IMR-90 (cell line): ENCODE data around the gene CACNB3. TPM values are rescaled to one million over a fixed set of nuclear protein-coding genes. Genes with fewer than 3 reads are reported as not detected.

Experiments
- ATAC-seq: fragments of 200-7000 bp; cut with Tn5 transposase; 2 replicates; pipeline ENCODE4 v1.9.1; 2020; ENCODE audit warnings: low read depth, mild to moderate bottlenecking, moderate library complexity
- BruUV-seq: library from RNA; stranded (reverse); fragments of 400-500 nt; replicated peaks from 2 replicates; lab custom pipeline; 2021; lab: Mats Ljungman, UMichigan
- CTCF ChIA-PET: fragments of 300-600 bp; formaldehyde crosslinking; extraction: SDS; loops from one replicate; lab custom pipeline; 2021; ENCODE audit warnings: antibody characterized with exemption; lab: Yijun Ruan, JAX
- POLR2A ChIA-PET: fragments of 300-600 bp; sonication (Branson Sonifier 250); formaldehyde crosslinking; loops from one replicate; lab custom pipeline; 2022; ENCODE audit warnings: antibody characterized with exemption; ENCODE audit not compliant: unreplicated experiment; lab: Charles Lee
- DNase-seq: peaks from one replicate; pipeline ENCODE4 v3.0.0; 2013
- H2AFZ ChIP-seq: replicated peaks from 2 replicates; pipeline ENCODE3; 2013; ENCODE audit warnings: low read length, mild to moderate bottlenecking; ENCODE audit not compliant: poor library complexity
- H2AK5ac ChIP-seq: 2 replicates; pipeline ENCODE4 v1.6.1; 2013; ENCODE audit warnings: low read depth, low read length, inconsistent platforms
- H2AK9ac ChIP-seq: replicated peaks from 2 replicates; pipeline ENCODE3; 2013; ENCODE audit warnings: mild to moderate bottlenecking, low read depth, low read length, moderate library complexity; ENCODE audit not compliant: poor library complexity
- H2BK120ac ChIP-seq: 2 replicates; pipeline ENCODE4 v1.6.1; 2013; ENCODE audit warnings: low read depth, low read length, inconsistent platforms
- H2BK15ac ChIP-seq: 3 replicates; pipeline ENCODE4 v1.6.1; 2013; ENCODE audit warnings: low read depth, low read length, inconsistent platforms
- H2BK20ac ChIP-seq: 2 replicates; pipeline ENCODE4 v1.6.1; 2013; ENCODE audit warnings: low read depth, mild to moderate bottlenecking, inconsistent platforms, low read length, moderate library complexity
- H2BK5ac ChIP-seq: 2 replicates; pipeline ENCODE4 v1.6.1; 2013; ENCODE audit warnings: mild to moderate bottlenecking, low read depth, low read length, inconsistent platforms; ENCODE audit not compliant: poor library complexity, severe bottlenecking
- H3K14ac ChIP-seq: replicated peaks from 2 replicates; pipeline ENCODE4 v1.6.1; 2013; ENCODE audit warnings: low read depth, low read length, inconsistent platforms
- H3K18ac ChIP-seq: 2 replicates; pipeline ENCODE4 v1.6.1; 2013; ENCODE audit warnings: low read depth, low read length, control low read depth
- H3K23ac ChIP-seq: 2 replicates; pipeline ENCODE4 v1.6.1; 2013; ENCODE audit warnings: low read depth, low read length, inconsistent platforms
- H3K27ac ChIP-seq: 2 replicates; pipeline ENCODE4 v1.5.1; 2013; ENCODE audit warnings: mild to moderate bottlenecking, control low read depth, low read length; ENCODE audit not compliant: insufficient read depth
- H3K27me3 ChIP-seq: 2 replicates; pipeline ENCODE4 v1.6.1; 2013; ENCODE audit warnings: low read length; ENCODE audit not compliant: control insufficient read depth, insufficient read depth
- H3K36me3 ChIP-seq: 2 replicates; pipeline ENCODE4 v1.6.1; 2013; ENCODE audit warnings: low read length, mixed read lengths; ENCODE audit not compliant: control insufficient read depth, insufficient read depth
- H3K4ac ChIP-seq: 2 replicates; pipeline ENCODE4 v1.6.1; 2013; ENCODE audit warnings: low read depth, low read length, inconsistent platforms
- H3K4me1 ChIP-seq: 2 replicates; pipeline ENCODE4 v1.6.1; 2013; ENCODE audit warnings: low read length, mixed read lengths; ENCODE audit not compliant: control insufficient read depth, insufficient read depth
- H3K4me2 ChIP-seq: 2 replicates; pipeline ENCODE4 v1.6.1; 2013; ENCODE audit warnings: low read depth, mild to moderate bottlenecking, control low read depth, low read length, moderate library complexity
- H3K4me3 ChIP-seq: 2 replicates; pipeline ENCODE4 v1.5.1; 2013; ENCODE audit warnings: low read depth, mild to moderate bottlenecking, control low read depth, low read length, moderate library complexity; ENCODE audit not compliant: insufficient read depth
- H3K56ac ChIP-seq: 2 replicates; pipeline ENCODE4 v1.6.1; 2013; ENCODE audit warnings: low read length, inconsistent platforms; ENCODE audit not compliant: insufficient read depth; ENCODE audit errors: extremely low read depth
- H3K79me1 ChIP-seq, 2 experiments: 2 replicates each; pipeline ENCODE4 v1.6.1; 2013; ENCODE audit warnings: low read length in 2 of 2, inconsistent platforms in 1 of 2, low read depth in 1 of 2
- H3K9ac ChIP-seq: 2 replicates; pipeline ENCODE4 v1.6.1; 2013; ENCODE audit warnings: low read depth, low read length, control low read depth
- H3K9me1 ChIP-seq: 2 replicates; pipeline ENCODE4 v1.6.1; 2013; ENCODE audit warnings: low read length, inconsistent platforms; ENCODE audit not compliant: insufficient read depth
- H3K9me3 ChIP-seq: 2 replicates; pipeline ENCODE4 v1.6.1; 2013; ENCODE audit warnings: low read length; ENCODE audit not compliant: control insufficient read depth, insufficient read depth
- H4K20me1 ChIP-seq: 2 replicates; pipeline ENCODE4 v1.6.1; 2013; ENCODE audit warnings: low read length, inconsistent platforms; ENCODE audit not compliant: insufficient read depth
- H4K5ac ChIP-seq: 2 replicates; pipeline ENCODE4 v1.6.1; 2013; ENCODE audit warnings: mild to moderate bottlenecking, low read depth, low read length, control low read depth
- H4K8ac ChIP-seq, 2 experiments: 2 replicates each; pipeline ENCODE4 v1.6.1; 2013; ENCODE audit warnings: low read depth in 2 of 2, low read length in 2 of 2, control low read depth in 1 of 2, inconsistent platforms in 1 of 2
- H4K91ac ChIP-seq: 2 replicates; pipeline ENCODE4 v1.6.1; 2013; ENCODE audit warnings: low read depth, low read length, inconsistent platforms; ENCODE audit not compliant: insufficient read depth
- BHLHE40 ChIP-seq: fragments of 150-350 bp; IDR thresholded peaks from 2 replicates; pipeline ENCODE4 v1.6.1; 2016; ENCODE audit warnings: mild to moderate bottlenecking, low read depth, low read length
- CEBPB ChIP-seq: IDR thresholded peaks from 2 replicates; pipeline ENCODE4 v1.6.1; 2012; ENCODE audit warnings: low read depth, low read length, improper control_type of control experiment
- FOS ChIP-seq: fragments of 150-350 bp; IDR thresholded peaks from 2 replicates; pipeline ENCODE4 v1.6.1; 2016; ENCODE audit warnings: low read depth, low read length
- MXI1 ChIP-seq: IDR thresholded peaks from 2 replicates; pipeline ENCODE4 v1.6.1; 2012; ENCODE audit warnings: low read depth, mild to moderate bottlenecking, low read length, moderate library complexity, borderline replicate concordance
- RCOR1 ChIP-seq: IDR thresholded peaks from 2 replicates; pipeline ENCODE4 v1.6.1; 2012; ENCODE audit warnings: mild to moderate bottlenecking, low read length, improper control_type of control experiment; ENCODE audit not compliant: insufficient replicate concordance
- SMC3 ChIP-seq: fragments of 150-350 bp; IDR thresholded peaks from 2 replicates; pipeline ENCODE4 v1.6.1; 2016; ENCODE audit warnings: low read depth, mild to moderate bottlenecking, antibody characterized with exemption, low read length, moderate library complexity
- USF2 ChIP-seq: fragments of 150-350 bp; IDR thresholded peaks from 2 replicates; pipeline ENCODE4 v1.6.1; 2017; ENCODE audit warnings: mild to moderate bottlenecking, antibody characterized with exemption, low read length, low read depth
- WGBS, 2 experiments: methylation state at CpG; one replicate each; pipeline versions ENCODE4 v1.1.5 to v1.1.7; 2013; ENCODE audit warnings: missing lambda C conversion rate in 2 of 2; ENCODE audit not compliant: insufficient read length in 1 of 2; ENCODE audit errors: extremely low coverage in 2 of 2; 5-methylcytosine and 5-hydroxymethylcytosine counted together
- dilution Hi-C: fragments of 300-500 bp; cut with HindIII; formaldehyde crosslinking; loops from one replicate; pipeline ENCODE4 v1.14.3; 2018; ENCODE audit warnings: low sequenced_read_pairs; ENCODE audit not compliant: unreplicated experiment
- in situ Hi-C: fragments of 300-500 bp; cut with MboI; formaldehyde crosslinking; loops from 3 replicates; pipeline ENCODE4 v1.14.3; 2019; ENCODE audit warnings: low sequenced_read_pairs, inconsistent platforms, mixed read lengths
- intact Hi-C: fragments of 100-400 bp; cut with micrococcal nuclease; formaldehyde crosslinking; loops from 2 replicates; pipeline ENCODE4 v1.10.0; 2022
- polyA plus RNA-seq, 3 experiments: library from polyadenylated mRNA; depleted of rRNA; stranded (reverse); fragments of >200 nt; gene quantifications; 2 replicates each; pipeline ENCODE4 v1.2.3, GENCODE V29; 2012; ENCODE audit warnings: low replicate concordance in 1 of 3
- total RNA-seq: library from RNA; depleted of rRNA; stranded (reverse); fragments of >200 nt; gene quantifications from 2 replicates; pipeline ENCODE4 v1.2.3, GENCODE V29; 2012
- TF ChIP-seq, protein P1 (sequence below): fragments of 150-350 bp; IDR thresholded peaks from 2 replicates; pipeline ENCODE4 v1.6.1; 2016; ENCODE audit warnings: low read depth, mild to moderate bottlenecking, low read length, moderate library complexity, borderline replicate concordance

The CACNB3 gene
- total and polyA plus RNA-seq, 2 of the 4 experiments (the other 2 are of a cell fraction): 18.1 to 45.1 TPM

- peaks cover 13% of the 10 kb centered on the region for H3K4me1 ChIP-seq
- H4K20me1 ChIP-seq: peaks cover 15% of the 10 kb centered on the region
- H3K79me1 ChIP-seq: peaks cover 44 to 58% of the 10 kb centered on the region in 2 experiments
- TF ChIP-seq FOS (no peak), MXI1 (no peak), USF2 (no peak), RCOR1 (no peak), SMC3 (no peak), CEBPB (no peak), BHLHE40 (no peak)
- TF ChIP-seq, protein P1, sequence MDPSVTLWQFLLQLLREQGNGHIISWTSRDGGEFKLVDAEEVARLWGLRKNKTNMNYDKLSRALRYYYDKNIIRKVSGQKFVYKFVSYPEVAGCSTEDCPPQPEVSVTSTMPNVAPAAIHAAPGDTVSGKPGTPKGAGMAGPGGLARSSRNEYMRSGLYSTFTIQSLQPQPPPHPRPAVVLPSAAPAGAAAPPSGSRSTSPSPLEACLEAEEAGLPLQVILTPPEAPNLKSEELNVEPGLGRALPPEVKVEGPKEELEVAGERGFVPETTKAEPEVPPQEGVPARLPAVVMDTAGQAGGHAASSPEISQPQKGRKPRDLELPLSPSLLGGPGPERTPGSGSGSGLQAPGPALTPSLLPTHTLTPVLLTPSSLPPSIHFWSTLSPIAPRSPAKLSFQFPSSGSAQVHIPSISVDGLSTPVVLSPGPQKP: no peak
- H4K5ac ChIP-seq: no peak overlapping the region
- H2BK120ac ChIP-seq: no peak overlapping the region
- peak overlapping the region; percentile 0; the same call in 1 of the 2 replicates for H3K14ac ChIP-seq
- no peaks in the 10 kb centered on the region for H3K27me3 ChIP-seq
- ChIA-PET POLR2A (no interaction called here), CTCF (interaction anchor here (0.6 kb wide), 1 partner anchor 29 kb away, joined by 3 read pairs; no protein-coding TSS in a partner anchor)
- 89% methylated on average over 3 of the region's 11 CpGs; no CpG with 5 or more reads in 1 of the 2 experiments for WGBS, 2 experiments
- peak overlapping the region; percentile 84 for H2AK9ac ChIP-seq
- no TSS peak for BruUV-seq
- no peaks in the 10 kb centered on the region for H3K9me3 ChIP-seq
- no peak overlapping the region for H3K18ac ChIP-seq
- in situ Hi-C loops: loop anchor here (25.0 kb wide), 1 partner anchor 243 kb away; the partner anchor contains the start of gene OR8S1
- DNase-seq: no peak
- no peak overlapping the region for H3K56ac ChIP-seq
- no peak overlapping the region for H3K23ac ChIP-seq
- H2BK5ac ChIP-seq: peak overlapping the region; percentile 5
- peak overlapping the region; percentile 68; the same call in 1 of the 2 replicates for H2AK5ac ChIP-seq
- H2BK20ac ChIP-seq: peak overlapping the region; percentile 13
- H3K36me3 ChIP-seq: peaks cover 37% of the 10 kb centered on the region
- no peak overlapping the region for H3K4me2 ChIP-seq
- H4K91ac ChIP-seq: no peak overlapping the region
- H4K8ac ChIP-seq: peak overlapping the region in 1 of 2 experiments; percentile 71; a peak in 1 of 4 replicates
- H2AFZ ChIP-seq: no peak overlapping the region
- no peak for ATAC-seq
- H3K27ac ChIP-seq: peak overlapping the region; percentile 1; the same call in 1 of the 2 replicates
- dilution Hi-C loops: no loop called here
- no peak overlapping the region for H2BK15ac ChIP-seq
- no peak overlapping the region for H3K4me3 ChIP-seq
- intact Hi-C loops: no loop called here
- H3K4ac ChIP-seq: peak overlapping the region; percentile 15; the same call in 1 of the 2 replicates
- peaks cover 16% of the 10 kb centered on the region; the same call in 1 of the 2 replicates for H3K9me1 ChIP-seq
- H3K9ac ChIP-seq: no peak overlapping the region
These were observed 37.8 kb upstream of the CACNB3 start for GRCh38 chr12:48780381-48781025.
